Endothelial cell of umbilical vein (primary cell): ENCODE results near the gene LHX1. TPM values are rescaled to one million over a fixed set of nuclear protein-coding genes. Genes with fewer than 3 reads are reported as not detected.

Source experiments
- BruUV-seq: library from RNA; stranded (reverse); fragments of 400-500 nt; replicated peaks from 2 replicates; lab custom pipeline; 2021; lab: Mats Ljungman, UMichigan
- CTCF ChIA-PET: fragments of 300-600, 350-600 bp; sonication (Branson Sonifier 250); formaldehyde crosslinking; loops from one replicate; lab custom pipeline; 2021; ENCODE audit warnings: antibody characterized with exemption, inconsistent platforms; lab: Charles Lee
- POLR2A ChIA-PET: fragments of 300-600, 350-600 bp; sonication (Branson Sonifier 250); formaldehyde crosslinking; loops from one replicate; lab custom pipeline; 2021; ENCODE audit warnings: antibody characterized with exemption, inconsistent platforms; lab: Charles Lee
- DNase-seq: peaks from one replicate; pipeline ENCODE4 v3.0.0-alpha.2; 2011; ENCODE audit warnings: low read depth, low spot score
- FAIRE-seq: peaks from 2 replicates; lab custom pipeline; 2011; peaks lifted over from hg19 to GRCh38; lab: Jason Lieb, UNC
- H2AFZ ChIP-seq: 2 replicates; pipeline ENCODE4 v1.6.0; 2012; ENCODE audit warnings: low read depth, low read length, control low read depth, inconsistent platforms
- H3K27ac ChIP-seq: 2 replicates; pipeline ENCODE4 v1.5.1; 2011; ENCODE audit warnings: low read depth, mild to moderate bottlenecking, control low read depth, low read length, moderate library complexity; ENCODE audit not compliant: insufficient read depth
- H3K27me3 ChIP-seq, 2 experiments: 2 replicates each; pipeline versions ENCODE4 v1.6.0 to v1.6.1; 2011; ENCODE audit warnings: low read length in 2 of 2, mixed read lengths in 1 of 2; ENCODE audit not compliant: control insufficient read depth in 2 of 2, insufficient read depth in 2 of 2
- H3K36me3 ChIP-seq, 2 experiments: 2 replicates in 1 of 2; 3 replicates in 1 of 2; pipeline ENCODE4 v1.5.1; 2011; ENCODE audit warnings: low read length in 2 of 2, mild to moderate bottlenecking in 1 of 2, moderate library complexity in 1 of 2; ENCODE audit not compliant: control insufficient read depth in 2 of 2, insufficient read depth in 2 of 2; ENCODE audit errors: extremely low read depth in 1 of 2
- H3K4me1 ChIP-seq: 3 replicates; pipeline ENCODE4 v1.5.1; 2011; ENCODE audit warnings: mild to moderate bottlenecking, low read length; ENCODE audit not compliant: control insufficient read depth, insufficient read depth; ENCODE audit errors: extremely low read depth
- H3K4me2 ChIP-seq: 2 replicates; pipeline ENCODE4 v1.6.1; 2011; ENCODE audit warnings: low read length, control low read depth, mixed read lengths; ENCODE audit not compliant: insufficient read depth
- H3K4me3 ChIP-seq, 3 experiments: fragments of 200-600 bp in 1 of 3; sonication (generic), shearing (Covaris generic) in 1 of 3; replicated peaks in 1 of 3; 2 replicates each; pipeline ENCODE4 v1.5.1; 2011 to 2016; ENCODE audit warnings: control low read depth in 3 of 3, low read length in 3 of 3, mild to moderate bottlenecking in 2 of 3, inconsistent platforms in 1 of 3, low read depth in 1 of 3, moderate library complexity in 1 of 3; ENCODE audit not compliant: insufficient read depth in 1 of 3
- H3K79me2 ChIP-seq: 2 replicates; pipeline ENCODE4 v1.6.0; 2012; ENCODE audit warnings: low read length, inconsistent platforms; ENCODE audit not compliant: control insufficient read depth, insufficient read depth
- H3K9ac ChIP-seq: replicated peaks from 2 replicates; pipeline ENCODE3; 2011; ENCODE audit warnings: low read length, control low read depth; ENCODE audit not compliant: insufficient read depth; ENCODE audit errors: extremely low read depth
- H3K9me1 ChIP-seq: replicated peaks from 3 replicates; pipeline ENCODE4 v1.6.0; 2011; ENCODE audit warnings: mild to moderate bottlenecking, low read length; ENCODE audit not compliant: control insufficient read depth, insufficient read depth; ENCODE audit errors: extremely low read depth
- H3K9me3 ChIP-seq: replicated peaks from 2 replicates; pipeline ENCODE4 v1.5.1; 2012; ENCODE audit warnings: low read length, inconsistent platforms; ENCODE audit not compliant: control insufficient read depth, insufficient read depth
- H4K20me1 ChIP-seq: replicated peaks from 2 replicates; pipeline ENCODE3; 2011; ENCODE audit warnings: mild to moderate bottlenecking, low read length; ENCODE audit not compliant: control insufficient read depth, insufficient read depth; ENCODE audit errors: extremely low read depth
- EZH2 ChIP-seq: IDR thresholded peaks from 2 replicates; pipeline ENCODE4 v1.6.1; 2012; ENCODE audit warnings: borderline replicate concordance, low read depth, mild to moderate bottlenecking, moderate library complexity, low read length, inconsistent platforms; ENCODE audit not compliant: severe bottlenecking
- FOS ChIP-seq: IDR thresholded peaks from 2 replicates; pipeline ENCODE4 v1.6.1; 2011; ENCODE audit warnings: mild to moderate bottlenecking, low read length, moderate library complexity, borderline replicate concordance; ENCODE audit not compliant: insufficient read depth
- GATA2 ChIP-seq: IDR thresholded peaks from 2 replicates; pipeline ENCODE4 v1.7.0; 2011; ENCODE audit warnings: low read depth, mild to moderate bottlenecking, moderate library complexity, mixed read lengths, low read length; ENCODE audit not compliant: insufficient read length, insufficient read depth
- JUN ChIP-seq: IDR thresholded peaks from 2 replicates; pipeline ENCODE4 v1.6.1; 2011; ENCODE audit warnings: borderline replicate concordance, low read depth; ENCODE audit not compliant: insufficient read length, insufficient read depth
- MYC ChIP-seq: IDR thresholded peaks from one replicate; pipeline ENCODE4 v1.6.1; 2011; ENCODE audit warnings: mild to moderate bottlenecking, low read depth, low read length
- POLR2A ChIP-seq: IDR thresholded peaks from 2 replicates; pipeline ENCODE4 v1.6.1; 2012; ENCODE audit warnings: low read depth, mild to moderate bottlenecking, control low read depth, low read length
- dilution Hi-C: fragments of 300-500 bp; cut with MboI; formaldehyde crosslinking; loops from one replicate; pipeline ENCODE4 v1.15.0; 2019; ENCODE audit warnings: low sequenced_read_pairs; ENCODE audit not compliant: extremely low pct_ligation_motif_present
- intact Hi-C: fragments of 100-400 bp; cut with micrococcal nuclease; formaldehyde crosslinking; loops from one replicate; pipeline ENCODE4 v1.10.0; 2022
- polyA plus RNA-seq, 4 experiments: library from polyadenylated mRNA; depleted of rRNA in 3 of 4; stranded (reverse) in 3 of 4; unstranded in 1 of 4; fragments of >200 nt; gene quantifications; 2 replicates each; pipeline versions ENCODE4 v1.2.1 to v1.2.3, GENCODE V29; 2011 to 2012; ENCODE audit warnings: missing spikeins in 1 of 4
- total RNA-seq: library from RNA; stranded (reverse); gene quantifications from 2 replicates; pipeline ENCODE4 v1.2.3, GENCODE V29; 2021

Gene LHX1
- total and polyA plus RNA-seq, 2 donors (not counting 3 experiments of a cell fraction or from before 2014, with no cell fraction given), result not detected

- H3K4me1 ChIP-seq, result peaks cover 12% of the 10 kb centered on the region
- no peak overlapping the region for H2AFZ ChIP-seq
- peaks cover 94 to 100% of the 10 kb centered on the region in 2 experiments for H3K27me3 ChIP-seq
- H3K4me3 ChIP-seq, result no peak overlapping the region
- H3K36me3 ChIP-seq, result no peaks in the 10 kb centered on the region
- no peak overlapping the region for H3K9ac ChIP-seq
- H3K9me3 ChIP-seq, result no peaks in the 10 kb centered on the region
- H3K79me2 ChIP-seq, result no peaks in the 10 kb centered on the region
- DNase-seq (peak; percentile 33), FAIRE-seq (no peak)
- BruUV-seq, result no TSS peak
- POLR2A ChIA-PET, result no interaction called here
- dilution Hi-C loops, result no loop called here
- no peaks in the 10 kb centered on the region for H3K9me1 ChIP-seq
- H4K20me1 ChIP-seq, result no peaks in the 10 kb centered on the region
- TF ChIP-seq EZH2 (no peak), POLR2A (no peak), FOS (no peak), GATA2 (no peak), MYC (no peak), JUN (no peak)
- intact Hi-C loops, result loop anchor here (1.0 kb wide), 1 partner anchor 21 kb away; no protein-coding TSS in a partner anchor
- no peak overlapping the region for H3K4me2 ChIP-seq
- no peak overlapping the region for H3K27ac ChIP-seq
- CTCF ChIA-PET, result interaction anchor here (0.9 to 1.8 kb wide), 3 partner anchors 11 to 110 kb away, joined by 3 to 8 read pairs (median 5); partner anchors contain the start of gene AATF
These were observed 787 bp downstream of the LHX1 start for GRCh38 chr17:36937959-36938565.

- intact Hi-C loops, result no loop called here
- Histone ChIP-seq H3K9me1 (no peaks in the 10 kb centered on the region), H3K79me2 (no peaks in the 10 kb centered on the region), H2AFZ (no peak overlapping the region), H3K4me2 (no peak overlapping the region), H3K27ac (no peak overlapping the region), H3K27me3 (peaks cover 94 to 100% of the 10 kb centered on the region in 2 experiments), H3K9ac (no peak overlapping the region), H3K4me1 (peaks cover 12% of the 10 kb centered on the region), H4K20me1 (no peaks in the 10 kb centered on the region), H3K4me3 (no peak overlapping the region), H3K9me3 (no peaks in the 10 kb centered on the region), H3K36me3 (no peaks in the 10 kb centered on the region)
- TF ChIP-seq EZH2 (peak; percentile 99), POLR2A (no peak)
- no peak for FAIRE-seq
- no TSS peak for BruUV-seq
- DNase-seq, result no peak
- dilution Hi-C loops, result no loop called here
- ChIA-PET CTCF (interaction anchor here (0.9 to 1.8 kb wide), 3 partner anchors 11 to 109 kb away, joined by 3 to 8 read pairs (median 5); partner anchors contain the start of gene AATF), POLR2A (no interaction called here)
These were observed 1.3 kb downstream of the LHX1 start for GRCh38 chr17:36938566-36939051.
